HepG2 (cell line): Measurements from ENCODE around the gene BTBD19. TPM values are rescaled to one million over a fixed set of nuclear protein-coding genes. Genes with fewer than 3 reads are reported as not detected.

Experiments
- ATAC-seq: fragments of 200-7000 bp; cut with Tn5 transposase; 3 replicates; pipeline ENCODE4 v1.9.1; 2020; ENCODE audit warnings: mild to moderate bottlenecking, moderate library complexity
- BruUV-seq: library from RNA; stranded (reverse); fragments of 400-500 nt; replicated peaks from 2 replicates; lab custom pipeline; 2021; lab: Mats Ljungman, UMichigan
- CTCF ChIA-PET: fragments of 300-600 bp; formaldehyde crosslinking; extraction: SDS; loops from one replicate; lab custom pipeline; 2021; ENCODE audit warnings: low total read pairs, inconsistent platforms, low intra/inter-chr PET ratio; lab: Yijun Ruan, JAX
- POLR2A ChIA-PET: fragments of 350-600 bp; sonication (Branson Sonifier 250); formaldehyde crosslinking; loops from one replicate; lab custom pipeline; 2020; ENCODE audit warnings: antibody characterized with exemption, inconsistent platforms; lab: Yijun Ruan, JAX
- DNase-seq: peaks from one replicate; pipeline ENCODE4 v3.0.0-alpha.2; 2015; ENCODE audit warnings: low spot score
- FAIRE-seq: peaks from 3 replicates; lab custom pipeline; 2011; peaks lifted over from hg19 to GRCh38; lab: Jason Lieb, UNC
- H2AFZ ChIP-seq: one replicate; pipeline ENCODE4 v1.6.1; 2011; ENCODE audit warnings: low read length, inconsistent platforms
- H3K27ac ChIP-seq: fragments of 300-600 bp; 3 replicates; pipeline ENCODE4 v1.8.0; 2011; ENCODE audit warnings: mixed run types, mild to moderate bottlenecking, mixed read lengths, low read length, inconsistent platforms; ENCODE audit not compliant: insufficient read depth; ENCODE audit errors: extremely low read length
- H3K27me3 ChIP-seq, 2 experiments: fragments of 200-600 bp in 1 of 2; 2 replicates in 1 of 2; 3 replicates in 1 of 2; pipeline versions ENCODE4 v1.6.0 to v1.8.0; 2011; ENCODE audit warnings: low read length in 2 of 2, mild to moderate bottlenecking in 2 of 2, moderate library complexity in 2 of 2, inconsistent platforms in 1 of 2; ENCODE audit not compliant: insufficient read depth in 2 of 2, control insufficient read depth in 1 of 2
- H3K36me3 ChIP-seq, 2 experiments: fragments of 200-600 bp in 1 of 2; replicated peaks in 1 of 2; 2 replicates in 1 of 2; 3 replicates in 1 of 2; pipeline versions ENCODE4 v1.5.1 to v1.8.0; 2011; ENCODE audit warnings: low read length in 2 of 2, inconsistent platforms in 1 of 2; ENCODE audit not compliant: insufficient read depth in 2 of 2, control insufficient read depth in 1 of 2
- H3K4me1 ChIP-seq: 2 replicates; pipeline ENCODE4 v1.5.1; 2012; ENCODE audit warnings: low read length, inconsistent platforms; ENCODE audit not compliant: insufficient read depth
- H3K4me2 ChIP-seq: 2 replicates; pipeline ENCODE4 v1.6.0; 2011; ENCODE audit warnings: low read depth, low read length, inconsistent platforms
- H3K4me3 ChIP-seq, 3 experiments: fragments of 200-600 bp in 1 of 3; sonication (generic), shearing (Covaris generic) in 1 of 3; replicated peaks in 1 of 3; 2 replicates each; pipeline ENCODE4 v1.5.1; 2011 to 2016; ENCODE audit warnings: low read length in 3 of 3, inconsistent platforms in 2 of 3, low read depth in 2 of 3, mild to moderate bottlenecking in 2 of 3, control low read depth in 1 of 3, mixed read lengths in 1 of 3; ENCODE audit not compliant: insufficient read depth in 1 of 3
- H3K79me2 ChIP-seq: one replicate; pipeline ENCODE4 v1.6.1; 2011; ENCODE audit warnings: low read length, inconsistent platforms; ENCODE audit not compliant: insufficient read depth
- H3K9ac ChIP-seq: 2 replicates; pipeline ENCODE4 v1.6.0; 2011; ENCODE audit warnings: mild to moderate bottlenecking, low read depth, low read length, inconsistent platforms; ENCODE audit not compliant: insufficient read depth
- H3K9me3 ChIP-seq: 2 replicates; pipeline ENCODE4 v1.5.1; 2012; ENCODE audit warnings: mild to moderate bottlenecking, low read length
- H4K20me1 ChIP-seq: 2 replicates; pipeline ENCODE4 v1.6.0; 2011; ENCODE audit warnings: inconsistent platforms, mild to moderate bottlenecking, low read length, moderate library complexity; ENCODE audit not compliant: insufficient read depth
- ATF7 ChIP-seq, 2 experiments: fragments of 450-650 bp in 1 of 2; sonication (generic) in 1 of 2; formaldehyde crosslinking in 1 of 2; IDR thresholded peaks; 2 replicates each; pipeline versions ENCODE4 v1.4.0 to v1.6.1; 2016 to 2020; ENCODE audit warnings: antibody characterized with exemption in 1 of 2, mild to moderate bottlenecking in 1 of 2, missing genetic modification reagents in 1 of 2
- ESRRA ChIP-seq: sonication (generic); formaldehyde crosslinking; IDR thresholded peaks from 2 replicates; pipeline ENCODE4 v1.5.1; 2020; ENCODE audit warnings: mild to moderate bottlenecking, low read depth, missing genetic modification reagents
- HHEX ChIP-seq: IDR thresholded peaks from 2 replicates; pipeline ENCODE4 v1.6.1; 2016; ENCODE audit warnings: control low read depth
- MAFG ChIP-seq: sonication (generic); formaldehyde crosslinking; IDR thresholded peaks from 2 replicates; pipeline ENCODE4 v1.5.1; 2020; ENCODE audit warnings: mild to moderate bottlenecking, missing genetic modification reagents
- POLR2G ChIP-seq: fragments of 200-400 bp; formaldehyde crosslinking; IDR thresholded peaks from 2 replicates; pipeline ENCODE4 v1.6.1; 2018; ENCODE audit warnings: mild to moderate bottlenecking, low read depth, low read length, moderate library complexity
- PRMT3 ChIP-seq: sonication (generic); formaldehyde crosslinking; IDR thresholded peaks from 2 replicates; pipeline ENCODE4 v1.8.1; 2022; ENCODE audit warnings: low read depth, mild to moderate bottlenecking, moderate library complexity, missing genetic modification reagents, borderline replicate concordance
- RAD21 ChIP-seq: fragments of 450-650 bp; formaldehyde crosslinking; IDR thresholded peaks from 2 replicates; pipeline ENCODE4 v1.5.0; 2020; ENCODE audit warnings: mild to moderate bottlenecking
- SP4 ChIP-seq: sonication (generic); formaldehyde crosslinking; IDR thresholded peaks from 2 replicates; pipeline ENCODE4 v1.8.1; 2023; ENCODE audit warnings: mild to moderate bottlenecking, missing genetic modification reagents
- SRSF9 ChIP-seq: fragments of 200-400 bp; formaldehyde crosslinking; IDR thresholded peaks from 2 replicates; pipeline ENCODE4 v1.6.1; 2018; ENCODE audit warnings: borderline replicate concordance, mild to moderate bottlenecking, low read depth, low read length; ENCODE audit not compliant: insufficient read depth, poor library complexity, severe bottlenecking
- SSRP1 ChIP-seq: IDR thresholded peaks from 2 replicates; pipeline ENCODE4 v1.6.1; 2016; ENCODE audit warnings: control low read depth
- WIZ ChIP-seq: sonication (generic); formaldehyde crosslinking; IDR thresholded peaks from 2 replicates; pipeline ENCODE4 v1.5.1; 2020; ENCODE audit warnings: mild to moderate bottlenecking, missing genetic modification reagents
- ZFX ChIP-seq: sonication (generic); formaldehyde crosslinking; IDR thresholded peaks from 2 replicates; pipeline ENCODE4 v1.4.0; 2020; ENCODE audit warnings: mild to moderate bottlenecking, low read depth, missing genetic modification reagents, moderate library complexity
- ZNF354B ChIP-seq: sonication (generic); formaldehyde crosslinking; IDR thresholded peaks from 2 replicates; pipeline ENCODE4 v1.8.0; 2022; ENCODE audit warnings: mild to moderate bottlenecking, missing genetic modification reagents
- ZSCAN22 ChIP-seq: sonication (generic); formaldehyde crosslinking; IDR thresholded peaks from 2 replicates; pipeline ENCODE4 v1.4.0; 2020; ENCODE audit warnings: mild to moderate bottlenecking, missing genetic modification reagents
- WGBS: methylation state at CpG from one replicate; pipeline ENCODE4 v1.1.6; 2017; ENCODE audit warnings: low lambda C conversion rate; 5-methylcytosine and 5-hydroxymethylcytosine counted together
- in situ Hi-C: cut with HindIII; loops from 2 replicates; pipeline ENCODE4 v1.10.0; 2017; ENCODE audit warnings: low pct_unique_long_range_greater_than_20kb; ENCODE audit not compliant: extremely low pct_ligation_motif_present
- intact Hi-C: fragments of 100-400 bp; cut with micrococcal nuclease; formaldehyde crosslinking; loops from one replicate; pipeline ENCODE4 v1.10.0; 2022; ENCODE audit not compliant: unreplicated experiment
- polyA plus RNA-seq, 8 experiments: library from polyadenylated mRNA; depleted of rRNA in 3 of 8; stranded (reverse) in 7 of 8; unstranded in 1 of 8; fragments of >200 nt; fragmentation: Illumina TruSeq in 4 of 8; extraction: Trizol in 4 of 8; gene quantifications; 2 replicates each; pipeline versions ENCODE4 v1.2.1 to v1.2.3, GENCODE V29; 2011 to 2016; ENCODE audit warnings: low read depth in 4 of 8, missing spikeins in 1 of 8, mixed read lengths in 1 of 8; ENCODE audit not compliant: insufficient read depth in 1 of 8
- total RNA-seq, 5 experiments: library from RNA; depleted of rRNA; stranded (reverse); fragments of >200 nt; fragmentation: Illumina TruSeq; extraction: Trizol; gene quantifications; 2 replicates each; pipeline ENCODE4 v1.2.3, GENCODE V29; 2016; ENCODE audit warnings: low read depth in 1 of 5
- TF ChIP-seq, protein P1 (sequence below): sonication (generic); formaldehyde crosslinking; IDR thresholded peaks from 2 replicates; pipeline ENCODE4 v1.9.0; 2022; ENCODE audit warnings: low read depth, missing genetic modification reagents

BTBD19 gene
- total and polyA plus RNA-seq, 2 of the 13 experiments (the other 11 are each of a cell fraction or from before 2014, with no cell fraction given) = 2.7 to 6.7 TPM

DNA sequence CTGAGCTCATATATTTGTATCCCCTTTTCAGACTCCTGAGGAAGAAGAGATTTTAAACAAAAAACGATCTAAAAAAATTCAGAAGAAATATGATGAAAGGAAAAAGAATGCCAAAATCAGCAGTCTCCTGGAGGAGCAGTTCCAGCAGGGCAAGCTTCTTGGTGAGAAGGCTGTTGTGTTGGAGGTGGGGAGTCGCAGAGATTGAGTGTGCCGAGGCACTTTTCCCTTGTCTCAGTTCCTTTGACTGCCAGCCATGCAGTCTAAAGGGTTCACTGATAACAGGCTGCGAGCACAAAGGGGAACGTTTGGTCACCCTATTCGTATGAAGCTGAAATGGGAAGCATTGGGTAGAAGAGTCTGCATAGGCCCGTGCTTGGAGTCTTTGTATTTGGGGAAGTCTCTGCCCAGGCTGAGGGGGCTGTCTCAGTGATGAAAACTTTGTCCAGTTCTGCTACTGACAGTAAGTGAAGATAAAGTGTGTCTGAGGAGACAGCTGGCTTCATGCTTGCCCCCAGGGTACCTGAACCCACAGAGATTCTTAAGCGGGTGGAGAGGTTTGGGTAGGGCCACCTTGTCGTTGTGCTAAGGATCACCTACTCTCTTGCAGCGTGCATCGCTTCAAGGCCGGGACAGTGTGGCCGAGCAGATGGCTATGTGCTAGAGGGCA is 30.2 kb upstream of the BTBD19 start:
- H3K9me3 ChIP-seq = no peaks in the 10 kb centered on the region
- H3K36me3 ChIP-seq = peaks cover 12 to 24% of the 10 kb centered on the region in 2 experiments
- ATAC-seq (no peak), FAIRE-seq (no peak), DNase-seq (no peak)
- peak overlapping the region in 1 of 3 experiments; percentile 97; a peak in 1 of 6 replicates for H3K4me3 ChIP-seq
- H4K20me1 ChIP-seq = peaks cover 36% of the 10 kb centered on the region
- CTCF ChIA-PET = no interaction called here
- in situ Hi-C loops = no loop called here
- peaks cover 35% of the 10 kb centered on the region for H3K4me1 ChIP-seq
- no peak overlapping the region for H2AFZ ChIP-seq
- peak overlapping the region; percentile 81 for H3K27ac ChIP-seq
- 0 out of 2 replicates have a peak, but pooled peaks have one; percentile 48 for TF ChIP-seq SSRP1 (CRISPR knock-in tag)
- TF ChIP-seq ZSCAN22 (CRISPR knock-in tag) = no peak
- no peak for TF ChIP-seq PRMT3 (CRISPR knock-in tag)
- no peak for TF ChIP-seq MAFG (CRISPR knock-in tag)
- 0 out of 2 replicates have a peak, but pooled peaks have one; percentile 37 for TF ChIP-seq ZNF354B
- TF ChIP-seq, protein P1, sequence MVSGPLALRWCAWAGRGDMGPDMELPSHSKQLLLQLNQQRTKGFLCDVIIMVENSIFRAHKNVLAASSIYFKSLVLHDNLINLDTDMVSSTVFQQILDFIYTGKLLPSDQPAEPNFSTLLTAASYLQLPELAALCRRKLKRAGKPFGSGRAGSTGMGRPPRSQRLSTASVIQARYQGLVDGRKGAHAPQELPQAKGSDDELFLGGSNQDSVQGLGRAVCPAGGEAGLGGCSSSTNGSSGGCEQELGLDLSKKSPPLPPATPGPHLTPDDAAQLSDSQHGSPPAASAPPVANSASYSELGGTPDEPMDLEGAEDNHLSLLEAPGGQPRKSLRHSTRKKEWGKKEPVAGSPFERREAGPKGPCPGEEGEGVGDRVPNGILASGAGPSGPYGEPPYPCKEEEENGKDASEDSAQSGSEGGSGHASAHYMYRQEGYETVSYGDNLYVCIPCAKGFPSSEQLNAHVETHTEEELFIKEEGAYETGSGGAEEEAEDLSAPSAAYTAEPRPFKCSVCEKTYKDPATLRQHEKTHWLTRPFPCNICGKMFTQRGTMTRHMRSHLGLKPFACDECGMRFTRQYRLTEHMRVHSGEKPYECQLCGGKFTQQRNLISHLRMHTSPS = no peak
- TF ChIP-seq SP4 (CRISPR knock-in tag) = no peak
- TF ChIP-seq HHEX (CRISPR knock-in tag) = no peak
- TF ChIP-seq SRSF9 = no peak
- no peak for TF ChIP-seq ATF7 (IDR thresholded peaks at IDR 0.05)
- TF ChIP-seq ATF7 (CRISPR knock-in tag; IDR thresholded peaks at IDR 0.05) = no peak
- no peak for TF ChIP-seq ESRRA (CRISPR knock-in tag)
- TF ChIP-seq RAD21 (CRISPR knock-in tag) = no peak
- TF ChIP-seq POLR2G = 0 out of 2 replicates have a peak, but pooled peaks have one; percentile 19
- 0 out of 2 replicates have a peak, but pooled peaks have one; percentile 4 for TF ChIP-seq ZFX (CRISPR knock-in tag)
- TF ChIP-seq WIZ (CRISPR knock-in tag) = no peak
- no peaks in the 10 kb centered on the region; a peak in 1 of 5 replicates for H3K27me3 ChIP-seq
- H3K79me2 ChIP-seq = peaks cover 35% of the 10 kb centered on the region
- intact Hi-C loops = no loop called here
- peak overlapping the region; percentile 91; the same call in 1 of the 2 replicates for H3K9ac ChIP-seq
- 80% methylated on average over 8 of the region's 13 CpGs for WGBS
- peak overlapping the region; percentile 95 for H3K4me2 ChIP-seq
- POLR2A ChIA-PET = interaction anchor here (0.9 to 4.0 kb wide), 6 partner anchors 11 to 48 kb away, joined by 3 to 21 read pairs (median 6); partner anchors contain the start of genes BTBD19, DYNLT4, PLK3 and RNU5D-1
- BruUV-seq = no TSS peak
